ENCODE data around the gene NRM. TPM values are rescaled to one million over a fixed set of nuclear protein-coding genes. Genes with fewer than 3 reads are reported as not detected.

NRM gene
- total and polyA plus RNA-seq, 2 experiments from 2014 or later, result 13.8 to 33.8 TPM

DNA sequence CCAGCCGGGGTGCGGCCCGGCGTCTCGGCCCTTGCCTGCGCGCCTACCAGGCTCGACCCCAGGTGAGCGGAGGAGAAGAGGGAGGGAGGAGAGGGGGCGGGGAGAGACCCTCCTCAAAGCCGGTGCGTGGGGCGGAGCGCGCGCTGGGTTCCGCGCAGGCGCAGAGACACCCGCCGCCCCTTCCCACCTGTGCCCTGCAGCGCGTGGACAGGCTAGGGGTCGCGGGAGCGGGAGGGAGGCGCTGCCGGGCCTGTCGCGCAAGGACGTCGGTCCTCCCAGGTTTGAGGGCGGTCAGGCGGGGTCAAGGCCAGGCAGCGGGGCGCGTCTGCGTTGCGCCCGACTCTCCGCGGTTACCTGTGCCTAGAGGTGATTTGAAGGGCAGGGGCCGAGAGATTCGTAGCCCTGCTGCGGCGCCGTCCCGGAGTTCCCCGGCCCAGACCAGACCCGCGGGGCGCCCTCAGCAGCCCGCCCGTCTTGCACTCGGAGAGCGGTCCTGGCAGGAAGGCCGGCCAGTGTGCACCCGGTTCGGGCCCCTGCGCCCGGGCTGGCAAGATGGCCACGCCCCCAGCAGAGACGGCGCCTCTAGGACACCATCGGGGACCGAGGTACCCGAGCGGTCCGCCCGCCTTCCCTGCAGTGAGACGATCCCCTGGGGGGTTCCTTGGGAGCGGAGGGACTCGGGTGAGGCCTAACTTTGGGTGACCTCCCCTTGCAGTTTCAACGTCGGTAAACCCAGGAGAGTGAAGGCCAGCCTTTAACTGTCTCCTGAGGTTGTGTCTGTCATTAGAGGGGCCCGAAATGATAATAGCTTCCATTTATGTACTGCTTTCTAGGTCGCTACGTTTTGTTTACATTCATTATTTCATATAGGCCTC is 43.3 kb downstream of the NRM start:
- Histone ChIP-seq H3K4me3 (peak overlapping the region; percentile 94), H3K27ac (ENCODE audit: low read depth) (peak overlapping the region; percentile 81), H3K27me3 (ENCODE audit: insufficient read depth) (no peaks in the 10 kb centered on the region), H3K79me2 (replicated peaks; ENCODE audit: insufficient read depth) (peaks cover 30% of the 10 kb centered on the region), H2AFZ (peak overlapping the region; percentile 94), H3K36me3 (ENCODE audit: insufficient read depth) (peaks cover 9% of the 10 kb centered on the region), H3F3A (replicated peaks; ENCODE audit: low read depth) (0 out of 2 replicates have a peak, but pooled peaks cover 3% of the 10 kb centered on the region), H3K4me2 (peak overlapping the region; percentile 92), H3K4me1 (ENCODE audit: insufficient read depth) (peaks cover 17% of the 10 kb centered on the region), H4K20me1 (replicated peaks; ENCODE audit: insufficient read depth) (peaks cover 9% of the 10 kb centered on the region; the same call in 1 of the 2 replicates), H3K9me2 (ENCODE audit: insufficient read depth) (no peaks in the 10 kb centered on the region)
- H3K27me3 Mint-ChIP-seq (ENCODE audit: insufficient read depth, low read depth, poor library complexity), result peaks cover 10% of the 10 kb centered on the region
- ATAC-seq, result peak; percentile 83
- peak; percentile 86 for DNase-seq (ENCODE audit: low spot score)
- TF ChIP-seq CREB1 (CRISPR knock-in tag; IDR thresholded peaks at IDR 0.05; ENCODE audit: low read depth), result 0 out of 2 replicates have a peak, but pooled peaks have one; percentile 16
- TF ChIP-seq ZNF331 (CRISPR knock-in tag; IDR thresholded peaks at IDR 0.05; ENCODE audit: low read depth), result no peak
- no peak for TF ChIP-seq ZNF114 (CRISPR knock-in tag; IDR thresholded peaks at IDR 0.05)
- TF ChIP-seq REST (IDR thresholded peaks at IDR 0.05; ENCODE audit: unreplicated experiment), result no peak
- TF ChIP-seq, protein P1, sequence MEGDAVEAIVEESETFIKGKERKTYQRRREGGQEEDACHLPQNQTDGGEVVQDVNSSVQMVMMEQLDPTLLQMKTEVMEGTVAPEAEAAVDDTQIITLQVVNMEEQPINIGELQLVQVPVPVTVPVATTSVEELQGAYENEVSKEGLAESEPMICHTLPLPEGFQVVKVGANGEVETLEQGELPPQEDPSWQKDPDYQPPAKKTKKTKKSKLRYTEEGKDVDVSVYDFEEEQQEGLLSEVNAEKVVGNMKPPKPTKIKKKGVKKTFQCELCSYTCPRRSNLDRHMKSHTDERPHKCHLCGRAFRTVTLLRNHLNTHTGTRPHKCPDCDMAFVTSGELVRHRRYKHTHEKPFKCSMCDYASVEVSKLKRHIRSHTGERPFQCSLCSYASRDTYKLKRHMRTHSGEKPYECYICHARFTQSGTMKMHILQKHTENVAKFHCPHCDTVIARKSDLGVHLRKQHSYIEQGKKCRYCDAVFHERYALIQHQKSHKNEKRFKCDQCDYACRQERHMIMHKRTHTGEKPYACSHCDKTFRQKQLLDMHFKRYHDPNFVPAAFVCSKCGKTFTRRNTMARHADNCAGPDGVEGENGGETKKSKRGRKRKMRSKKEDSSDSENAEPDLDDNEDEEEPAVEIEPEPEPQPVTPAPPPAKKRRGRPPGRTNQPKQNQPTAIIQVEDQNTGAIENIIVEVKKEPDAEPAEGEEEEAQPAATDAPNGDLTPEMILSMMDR (conservative IDR thresholded peaks at IDR 0.05; ENCODE audit: low read depth in 2 of 2), result no peak
- TF ChIP-seq NANOG (IDR thresholded peaks at IDR 0.05; ENCODE audit: borderline replicate concordance), result no peak
- TF ChIP-seq JUNB (IDR thresholded peaks at IDR 0.05; ENCODE audit: unreplicated experiment), result no peak
- no peak for TF ChIP-seq EZH2phosphoT487 (IDR thresholded peaks at IDR 0.05; ENCODE audit: unreplicated experiment)
- TF ChIP-seq POLR2AphosphoS5 (IDR thresholded peaks at IDR 0.05; ENCODE audit: low read depth), result peak; percentile 94
- no peaks in the 10 kb centered on the region for H3K9me3 Mint-ChIP-seq
- peaks cover 49% of the 10 kb centered on the region for H3K36me3 Mint-ChIP-seq (ENCODE audit: low read depth)
- H3K4me3 Mint-ChIP-seq, result peak overlapping the region; percentile 92
- peaks cover 16% of the 10 kb centered on the region for H3K4me1 Mint-ChIP-seq
- peak overlapping the region; percentile 84 for H3K27ac Mint-ChIP-seq
